Heart left ventricle (tissue), 13 donors: ENCODE measurements around the gene HMGB2.

Source experiments
- POLR2A ChIP-seq, 2 donors: fragments of 450-650 bp; IDR thresholded peaks; one replicate each; pipeline ENCODE4 v1.6.1; 2017; ENCODE audit warnings: antibody characterized with exemption in 2 of 2, mild to moderate bottlenecking in 2 of 2, moderate library complexity in 2 of 2
- TF ChIP-seq, protein P1 (sequence below), 12 donors: fragments of 200-600 bp; sonication (generic) in 4 of 12; IDR thresholded peaks; one replicate each; pipeline versions ENCODE4 v1.5.0 to v1.8.0; 2018 to 2022; ENCODE audit warnings: antibody characterized with exemption in 12 of 12, mild to moderate bottlenecking in 5 of 12
- donor health status: ischemic (EF 13 %, LVEDD 7.1; RV severe dilation, severe dysfunction).
- donor health status: DM: no; HTN: yes; CAD: no.
- donor health status: DM: no; HTN: no; CAD: no.
- donor health status: ischemic (EF 25% LVEDD 6.9; RV normal size, moderate dysfunction).
- donor health status: ischemic (EF 25% LVEDD 5.7; RV mildly dilated, moderate dysfunction).
- donor health status: ischemic (EF 35%, LVEDD 5.7; RV mildly dilated, moderate dysfunction).
- donor health status: nonischemic (EF 11% LVEDD 7.7; RV severe dilation, severe dysfunction).
- donor health status: DM: yes; HTN: yes; CAD: no.
- donor health status: PGD.
- donor health status: ischemic (EF 29% LVEDD 5.4; RV normal size, mild dysfunction).
- donor health status: nonischemic (EF 23%, LVEDD 6.1; RV moderate dilation, normal function).

GRCh38 chr4:173328236-173328901, 5.8 kb downstream of the HMGB2 start:
- TF ChIP-seq, protein P1, sequence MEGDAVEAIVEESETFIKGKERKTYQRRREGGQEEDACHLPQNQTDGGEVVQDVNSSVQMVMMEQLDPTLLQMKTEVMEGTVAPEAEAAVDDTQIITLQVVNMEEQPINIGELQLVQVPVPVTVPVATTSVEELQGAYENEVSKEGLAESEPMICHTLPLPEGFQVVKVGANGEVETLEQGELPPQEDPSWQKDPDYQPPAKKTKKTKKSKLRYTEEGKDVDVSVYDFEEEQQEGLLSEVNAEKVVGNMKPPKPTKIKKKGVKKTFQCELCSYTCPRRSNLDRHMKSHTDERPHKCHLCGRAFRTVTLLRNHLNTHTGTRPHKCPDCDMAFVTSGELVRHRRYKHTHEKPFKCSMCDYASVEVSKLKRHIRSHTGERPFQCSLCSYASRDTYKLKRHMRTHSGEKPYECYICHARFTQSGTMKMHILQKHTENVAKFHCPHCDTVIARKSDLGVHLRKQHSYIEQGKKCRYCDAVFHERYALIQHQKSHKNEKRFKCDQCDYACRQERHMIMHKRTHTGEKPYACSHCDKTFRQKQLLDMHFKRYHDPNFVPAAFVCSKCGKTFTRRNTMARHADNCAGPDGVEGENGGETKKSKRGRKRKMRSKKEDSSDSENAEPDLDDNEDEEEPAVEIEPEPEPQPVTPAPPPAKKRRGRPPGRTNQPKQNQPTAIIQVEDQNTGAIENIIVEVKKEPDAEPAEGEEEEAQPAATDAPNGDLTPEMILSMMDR (IDR thresholded peaks at IDR 0.05), result no peak
- TF ChIP-seq POLR2A (IDR thresholded peaks at IDR 0.05), result no peak
